HCT116 (cell line): ENCODE measurements around the gene MRPL37. TPM values are rescaled to one million over a fixed set of nuclear protein-coding genes. Genes with fewer than 3 reads are reported as not detected.

Source experiments
- ATAC-seq: fragments of 200-7000 bp; cut with Tn5 transposase; 2 replicates; pipeline ENCODE4 v1.9.1; 2020; ENCODE audit warnings: mild to moderate bottlenecking, moderate library complexity
- BruUV-seq: library from RNA; stranded (reverse); fragments of 400-500 nt; replicated peaks from 2 replicates; lab custom pipeline; 2021; lab: Mats Ljungman, UMichigan
- CTCF ChIA-PET: fragments of 300-600 bp; sonication (Branson Sonifier 250); formaldehyde crosslinking; loops from one replicate; lab custom pipeline; 2021; ENCODE audit warnings: antibody characterized with exemption; lab: Charles Lee
- POLR2A ChIA-PET: fragments of 300-600, 350-600 bp; sonication (Branson Sonifier 250); formaldehyde crosslinking; loops from one replicate; lab custom pipeline; 2021; ENCODE audit warnings: antibody characterized with exemption; lab: Charles Lee
- RAD21 ChIA-PET, 2 experiments: fragments of 300-600 bp; sonication (Branson Sonifier 250); formaldehyde crosslinking; loops; one replicate each; lab custom pipeline; 2023; ENCODE audit warnings: low total read pairs in 2 of 2; ENCODE audit not compliant: uncharacterized antibody in 2 of 2, unreplicated experiment in 2 of 2, low non-redundant PET in 1 of 2; lab: Charles Lee
- DNase-seq: peaks from one replicate; pipeline ENCODE4 v3.0.0-alpha.2; 2010; ENCODE audit warnings: low read depth, low spot score
- H2AFZ ChIP-seq: fragments of 200-600 bp; shearing (Covaris generic), sonication (generic); 2 replicates; pipeline ENCODE4 v1.6.1; 2017; ENCODE audit warnings: low read depth, mixed run types, mixed read lengths, antibody characterized with exemption, low read length; ENCODE audit not compliant: poor library complexity, severe bottlenecking
- H3K27ac ChIP-seq: 2 replicates; pipeline ENCODE4 v1.5.1; 2012; ENCODE audit warnings: low read depth, low read length
- H3K27me3 ChIP-seq: fragments of 200-600 bp; sonication (generic); 2 replicates; pipeline ENCODE4 v1.6.1; 2016; ENCODE audit warnings: mixed run types, low read length, mixed read lengths; ENCODE audit not compliant: insufficient read depth
- H3K36me3 ChIP-seq, 2 experiments: fragments of 200-500 bp in 1 of 2; fragments of 200-600 bp in 1 of 2; sonication (Bioruptor generic) in 1 of 2; sonication (generic) in 1 of 2; 2 replicates each; pipeline versions ENCODE4 v1.5.1 to v1.6.1; 2014 to 2016; ENCODE audit warnings: low read length in 2 of 2, inconsistent platforms in 1 of 2, mixed read lengths in 1 of 2, mixed run types in 1 of 2; ENCODE audit not compliant: insufficient read depth in 2 of 2, control insufficient read depth in 1 of 2
- H3K4me1 ChIP-seq, 2 experiments: fragments of 200-600 bp in 1 of 2; sonication (generic) in 1 of 2; 2 replicates each; pipeline versions ENCODE4 v1.5.1 to v1.6.1; 2012 to 2017; ENCODE audit warnings: low read length in 2 of 2, inconsistent platforms in 1 of 2, mild to moderate bottlenecking in 1 of 2, mixed read lengths in 1 of 2, mixed run types in 1 of 2, moderate library complexity in 1 of 2; ENCODE audit not compliant: insufficient read depth in 2 of 2, control insufficient read depth in 1 of 2
- H3K4me2 ChIP-seq: fragments of 200-600 bp; sonication (generic); 2 replicates; pipeline ENCODE4 v1.6.1; 2017; ENCODE audit warnings: mixed run types, low read length, mixed read lengths
- H3K4me3 ChIP-seq, 2 experiments: fragments of 200-600 bp in 1 of 2; sonication (generic) in 1 of 2; replicated peaks in 1 of 2; 2 replicates each; pipeline ENCODE4 v1.5.1; 2011 to 2016; ENCODE audit warnings: low read length in 2 of 2, control low read depth in 1 of 2, low read depth in 1 of 2, mild to moderate bottlenecking in 1 of 2, mixed read lengths in 1 of 2, mixed run types in 1 of 2
- H3K79me2 ChIP-seq: fragments of 200-600 bp; sonication (generic); 2 replicates; pipeline ENCODE4 v1.6.1; 2017; ENCODE audit warnings: mild to moderate bottlenecking, mixed run types, low read length, moderate library complexity, mixed read lengths; ENCODE audit not compliant: insufficient read depth
- H3K9ac ChIP-seq: fragments of 200-600 bp; sonication (generic); 2 replicates; pipeline ENCODE4 v1.6.1; 2016; ENCODE audit warnings: low read length, mixed read lengths
- H3K9me2 ChIP-seq: fragments of 200-600 bp; sonication (generic), shearing (Covaris generic); 2 replicates; pipeline ENCODE4 v1.6.1; 2017; ENCODE audit warnings: mixed run types, mild to moderate bottlenecking, moderate library complexity; ENCODE audit not compliant: insufficient read depth
- H3K9me3 ChIP-seq, 2 experiments: fragments of 200-500 bp in 1 of 2; fragments of 200-600 bp in 1 of 2; sonication (Bioruptor generic) in 1 of 2; sonication (generic) in 1 of 2; 2 replicates each; pipeline ENCODE4 v1.6.1; 2014 to 2017; ENCODE audit warnings: low read length in 2 of 2, mixed read lengths in 2 of 2, inconsistent platforms in 1 of 2, low read depth in 1 of 2, mild to moderate bottlenecking in 1 of 2, mixed run types in 1 of 2, moderate library complexity in 1 of 2; ENCODE audit not compliant: control insufficient read depth in 1 of 2, insufficient read depth in 1 of 2
- H4K20me1 ChIP-seq: fragments of 200-600 bp; sonication (generic), shearing (Covaris generic); 2 replicates; pipeline ENCODE4 v1.6.1; 2017; ENCODE audit warnings: mixed run types, mild to moderate bottlenecking, moderate library complexity; ENCODE audit not compliant: insufficient read depth
- CTCF ChIP-seq, 3 experiments: fragments of 200-600 bp in 1 of 3; sonication (generic) in 1 of 3; IDR thresholded peaks in 2 of 3; conservative IDR thresholded peaks in 1 of 3; 2 replicates each; pipeline ENCODE4 v1.5.1; 2012 to 2017; ENCODE audit warnings: low read depth in 2 of 3, low read length in 2 of 3, antibody characterized with exemption in 1 of 3, borderline replicate concordance in 1 of 3, control low read depth in 1 of 3, mild to moderate bottlenecking in 1 of 3, mixed read lengths in 1 of 3, mixed run types in 1 of 3, moderate library complexity in 1 of 3; ENCODE audit not compliant: insufficient read depth in 1 of 3
- ELF1 ChIP-seq: IDR thresholded peaks from 2 replicates; pipeline ENCODE4 v1.6.1; 2012; ENCODE audit warnings: low read depth, borderline replicate concordance
- FOSL1 ChIP-seq: IDR thresholded peaks from 2 replicates; pipeline ENCODE4 v1.6.1; 2012; ENCODE audit warnings: low read depth
- POLR2AphosphoS5 ChIP-seq: IDR thresholded peaks from 2 replicates; pipeline ENCODE4 v1.6.1; 2011; ENCODE audit warnings: mild to moderate bottlenecking, low read depth, low read length, moderate library complexity
- REST ChIP-seq: IDR thresholded peaks from 2 replicates; pipeline ENCODE4 v1.6.1; 2012; ENCODE audit warnings: low read depth
- SRF ChIP-seq: IDR thresholded peaks from 2 replicates; pipeline ENCODE4 v1.6.1; 2012; ENCODE audit warnings: low read depth
- TCF7L2 ChIP-seq: IDR thresholded peaks from 2 replicates; pipeline ENCODE4 v1.7.0; 2011; ENCODE audit warnings: borderline replicate concordance, inconsistent platforms; ENCODE audit not compliant: insufficient read depth, insufficient read length; ENCODE audit errors: extremely low read depth
- YY1 ChIP-seq: IDR thresholded peaks from 2 replicates; pipeline ENCODE4 v1.6.1; 2011; ENCODE audit warnings: low read length, low read depth, moderate library complexity, mild to moderate bottlenecking; ENCODE audit not compliant: insufficient replicate concordance; ENCODE audit errors: extremely low read depth
- ZBTB33 ChIP-seq: IDR thresholded peaks from 2 replicates; pipeline ENCODE4 v1.6.1; 2011; ENCODE audit warnings: mild to moderate bottlenecking, low read length, moderate library complexity; ENCODE audit not compliant: insufficient replicate concordance; ENCODE audit errors: extremely low read depth
- ZFX ChIP-seq: fragments of 450-650 bp; IDR thresholded peaks from 2 replicates; pipeline ENCODE4 v1.6.1; 2017
- ZNF274 ChIP-seq: fragments of 200-500 bp; sonication (Bioruptor generic); IDR thresholded peaks from 2 replicates; pipeline ENCODE4 v1.6.1; 2014; ENCODE audit warnings: mild to moderate bottlenecking, low read depth, low read length, inconsistent platforms
- intact Hi-C: fragments of 100-400 bp; cut with micrococcal nuclease; formaldehyde crosslinking; loops from 2 replicates; pipeline ENCODE4 v1.10.0; 2022
- total RNA-seq: library from RNA; stranded (reverse); gene quantifications from one replicate; pipeline ENCODE4 v1.2.1, GENCODE V29; 2021; ENCODE audit not compliant: unreplicated experiment
- TF ChIP-seq, protein P1 (sequence below): IDR thresholded peaks from 2 replicates; pipeline ENCODE4 v1.6.1; 2012
- TF ChIP-seq, protein P2 (sequence below): IDR thresholded peaks from 2 replicates; pipeline ENCODE4 v1.6.1; 2012

The MRPL37 gene
- total RNA-seq, 1 experiment from 2014 or later, result 132 TPM

GRCh38 chr1:54212872-54213271 lies 12.9 kb downstream of the MRPL37 start:
- BruUV-seq, result no TSS peak
- Histone ChIP-seq H3K4me2 (no peak overlapping the region), H3K79me2 (peaks cover 7% of the 10 kb centered on the region; the same call in 1 of the 2 replicates), H3K4me3 (no peak overlapping the region), H2AFZ (no peak overlapping the region), H3K27ac (no peak overlapping the region), H3K9ac (no peak overlapping the region), H4K20me1 (no peaks in the 10 kb centered on the region), H3K27me3 (no peaks in the 10 kb centered on the region), H3K9me2 (no peaks in the 10 kb centered on the region), H3K9me3 (no peaks in the 10 kb centered on the region), H3K36me3 (peaks cover 69 to 88% of the 10 kb centered on the region in 2 experiments), H3K4me1 (no peaks in the 10 kb centered on the region)
- DNase-seq (no peak), ATAC-seq (no peak)
- intact Hi-C loops, result no loop called here
- RAD21 ChIA-PET, result no interaction called here
- POLR2A ChIA-PET, result no interaction called here
- CTCF ChIA-PET, result no interaction called here
- TF ChIP-seq, protein P1, sequence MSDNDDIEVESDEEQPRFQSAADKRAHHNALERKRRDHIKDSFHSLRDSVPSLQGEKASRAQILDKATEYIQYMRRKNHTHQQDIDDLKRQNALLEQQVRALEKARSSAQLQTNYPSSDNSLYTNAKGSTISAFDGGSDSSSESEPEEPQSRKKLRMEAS, result no peak
- TF ChIP-seq REST, result no peak
- no peak for TF ChIP-seq ZFX
- TF ChIP-seq, protein P2, sequence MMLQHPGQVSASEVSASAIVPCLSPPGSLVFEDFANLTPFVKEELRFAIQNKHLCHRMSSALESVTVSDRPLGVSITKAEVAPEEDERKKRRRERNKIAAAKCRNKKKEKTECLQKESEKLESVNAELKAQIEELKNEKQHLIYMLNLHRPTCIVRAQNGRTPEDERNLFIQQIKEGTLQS, result no peak
- TF ChIP-seq TCF7L2, result no peak
- TF ChIP-seq YY1, result no peak
- TF ChIP-seq FOSL1, result no peak
- TF ChIP-seq CTCF (IDR thresholded peaks at IDR 0.05 in 2 of 3, conservative IDR thresholded peaks at IDR 0.05 in 1 of 3; ENCODE audit: borderline replicate concordance in 1 of 3, insufficient read depth in 1 of 3, low read depth in 2 of 3, low read length in 2 of 3), result no peak
- no peak for TF ChIP-seq ZBTB33
- no peak for TF ChIP-seq ZNF274
- no peak for TF ChIP-seq ELF1
- TF ChIP-seq SRF, result no peak
- TF ChIP-seq POLR2AphosphoS5, result no peak
